GM12874 (cell line): ENCODE results near the gene SMYD1.

Experiments
- CTCF ChIP-seq: IDR thresholded peaks from 2 replicates; pipeline ENCODE4 v1.5.1; 2011; ENCODE audit warnings: low read depth, mild to moderate bottlenecking, control low read depth, low read length, moderate library complexity; ENCODE audit not compliant: insufficient read depth

SMYD1 gene

GRCh38 chr2:88088999-88089398, 21.4 kb downstream of the SMYD1 start:
- no peak for TF ChIP-seq CTCF

GRCh38 chr2:88090446-88091283, 23.0 kb downstream of the SMYD1 start:
- no peak for TF ChIP-seq CTCF

DNA sequence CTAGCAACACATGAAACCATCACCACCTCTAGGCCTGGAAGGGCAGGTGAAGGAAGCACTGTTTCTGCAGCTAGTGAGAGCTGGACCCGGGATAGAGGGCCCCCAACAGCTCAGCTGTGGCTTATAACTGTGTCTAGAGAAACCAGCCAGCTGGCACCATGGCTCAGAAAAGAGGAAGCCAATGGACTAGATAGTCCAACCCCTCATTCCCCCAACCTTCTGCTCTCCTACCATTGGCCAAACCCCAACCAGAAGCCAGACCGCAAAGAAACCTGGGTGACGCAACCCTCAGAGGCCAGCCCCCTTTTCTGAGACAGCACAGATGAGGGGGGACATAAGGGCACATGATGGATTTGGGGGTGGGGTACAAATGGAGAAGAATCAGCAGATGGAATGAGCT, 24.3 kb downstream of the SMYD1 start:
- no peak for TF ChIP-seq CTCF

GRCh38 chr2:88092773-88093172, 25.1 kb downstream of the SMYD1 start:
- TF ChIP-seq CTCF, result no peak

DNA sequence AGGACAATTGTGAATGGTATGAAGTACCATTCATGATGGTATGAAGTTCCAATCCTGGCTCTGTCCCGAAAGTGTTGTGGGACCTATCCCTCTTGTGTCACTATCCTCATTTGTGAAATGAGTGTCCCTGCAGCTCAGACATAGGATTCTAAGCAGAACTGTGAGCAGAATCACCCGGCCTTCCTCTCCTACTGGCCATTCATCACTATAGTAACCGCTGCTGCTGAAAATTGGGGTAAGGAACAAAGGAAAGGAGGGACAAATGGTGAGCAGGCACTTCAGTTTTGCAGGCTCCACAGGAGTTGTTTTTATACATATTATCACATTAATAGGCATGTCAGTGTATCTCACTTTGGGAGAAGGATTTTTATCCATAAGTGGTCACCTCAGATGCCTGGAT, 27.4 kb downstream of the SMYD1 start:
- no peak for TF ChIP-seq CTCF

DNA sequence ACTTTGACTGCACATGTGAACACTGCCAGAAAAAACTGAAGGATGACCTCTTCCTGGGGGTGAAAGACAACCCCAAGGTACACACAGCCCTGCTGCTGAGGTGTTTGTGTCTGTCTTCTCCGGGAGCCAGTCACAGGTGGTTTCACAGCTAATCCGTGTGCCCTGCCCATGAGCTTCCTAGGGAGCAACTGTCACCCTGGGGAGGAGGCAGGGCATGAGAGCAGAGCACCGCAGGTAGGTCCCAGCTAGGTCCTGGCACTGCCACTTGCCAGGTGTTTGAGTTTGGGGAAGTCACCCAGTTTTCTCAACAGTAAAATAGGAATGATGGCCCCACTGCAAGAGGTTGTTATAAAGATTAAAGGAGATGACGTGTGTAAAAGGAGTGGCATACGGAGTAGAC, 29.1 kb downstream of the SMYD1 start:
- no peak for TF ChIP-seq CTCF

DNA sequence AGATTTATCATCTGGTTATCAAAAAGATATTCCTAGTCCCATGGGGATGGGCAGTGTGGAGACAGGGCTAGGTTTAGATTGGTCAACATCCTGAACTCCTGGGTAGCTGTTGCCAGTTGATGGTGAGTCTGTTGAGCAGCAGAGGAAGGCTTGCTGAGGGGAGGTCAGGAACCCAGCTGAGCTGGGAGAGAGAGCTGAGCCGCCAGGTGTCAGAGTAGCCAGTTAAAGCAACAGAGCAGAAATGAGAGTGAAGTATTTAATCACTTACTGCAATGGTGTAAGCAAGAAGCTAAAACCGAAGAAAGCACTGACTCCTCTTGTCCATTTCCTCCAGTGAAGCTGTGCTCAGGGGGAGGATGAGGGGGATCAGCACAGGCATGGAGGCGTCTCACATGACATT, 29.6 kb downstream of the SMYD1 start:
- no peak for TF ChIP-seq CTCF
